Rectal smooth muscle tissue (tissue), 1 donor: ENCODE data around the gene TARS2.

Experiments used
- H3K27ac ChIP-seq: one replicate; pipeline ENCODE4 v1.7.0; 2013; ENCODE audit warnings: low read depth, low read length, inconsistent platforms
- H3K27me3 ChIP-seq: one replicate; pipeline ENCODE4 v1.7.0; 2013; ENCODE audit warnings: low read length; ENCODE audit not compliant: control insufficient read depth, insufficient read depth
- H3K36me3 ChIP-seq: one replicate; pipeline ENCODE4 v1.7.0; 2013; ENCODE audit warnings: low read length; ENCODE audit not compliant: control insufficient read depth, insufficient read depth
- H3K4me1 ChIP-seq: one replicate; pipeline ENCODE4 v1.7.0; 2013; ENCODE audit warnings: low read length; ENCODE audit not compliant: control insufficient read depth, insufficient read depth
- H3K4me3 ChIP-seq: one replicate; pipeline ENCODE4 v1.7.0; 2013; ENCODE audit warnings: low read length
- H3K9ac ChIP-seq: one replicate; pipeline ENCODE4 v1.7.0; 2013; ENCODE audit warnings: low read length

Gene TARS2

DNA sequence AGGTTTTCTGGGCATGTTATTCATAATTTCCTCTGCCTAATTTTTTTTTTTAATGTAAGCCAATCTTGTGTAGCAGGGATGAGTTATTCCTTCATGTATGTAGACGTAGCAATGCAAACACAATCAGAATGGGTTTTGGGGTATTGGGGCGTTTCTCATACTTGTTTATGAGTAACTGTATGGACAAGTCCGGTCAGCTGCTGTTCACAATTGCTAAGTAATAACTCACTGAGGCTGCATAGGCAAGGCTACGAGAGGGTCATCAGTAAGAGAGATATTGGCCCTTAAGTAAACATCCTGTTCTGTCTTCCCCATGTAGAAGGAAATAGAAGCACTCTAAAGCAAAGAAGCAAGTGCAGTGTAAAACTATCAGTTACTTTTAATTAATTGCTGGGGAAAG is 9.5 kb upstream of the TARS2 start:
- no peaks in the 10 kb centered on the region for H3K36me3 ChIP-seq
- no peak overlapping the region for H3K4me3 ChIP-seq
- H3K27ac ChIP-seq, result no peak overlapping the region
- no peaks in the 10 kb centered on the region for H3K4me1 ChIP-seq
- H3K27me3 ChIP-seq, result no peaks in the 10 kb centered on the region
- no peak overlapping the region for H3K9ac ChIP-seq

GRCh38 chr1:150479370-150479769 is 7.8 kb upstream of the TARS2 start:
- H3K36me3 ChIP-seq, result no peaks in the 10 kb centered on the region
- no peak overlapping the region for H3K27ac ChIP-seq
- H3K4me3 ChIP-seq, result no peak overlapping the region
- H3K4me1 ChIP-seq, result no peaks in the 10 kb centered on the region
- no peak overlapping the region for H3K9ac ChIP-seq
- H3K27me3 ChIP-seq, result no peaks in the 10 kb centered on the region

DNA sequence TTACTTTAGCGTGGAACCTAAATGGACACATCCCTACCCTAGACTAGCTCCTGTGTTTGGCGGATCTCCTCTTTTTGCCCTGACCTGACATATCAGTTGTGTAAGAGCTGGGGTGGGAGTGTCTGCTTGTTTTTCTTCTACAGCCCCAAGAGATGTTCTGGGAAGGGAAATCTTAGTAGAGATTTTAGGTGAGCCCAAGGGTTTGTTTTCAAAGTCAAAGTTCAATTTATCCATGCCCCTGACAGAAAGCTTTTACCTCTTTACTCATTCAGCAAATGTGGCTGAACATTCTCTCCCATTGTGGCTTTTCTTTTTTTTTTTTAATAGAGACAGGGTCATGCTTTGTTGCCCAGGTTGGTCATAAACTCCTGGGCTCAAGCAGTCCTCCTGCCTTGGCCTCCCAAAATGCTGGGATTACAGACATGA is 7.3 kb upstream of the TARS2 start:
- Histone ChIP-seq H3K9ac (no peak overlapping the region), H3K36me3 (no peaks in the 10 kb centered on the region), H3K4me1 (no peaks in the 10 kb centered on the region), H3K4me3 (no peak overlapping the region), H3K27ac (no peak overlapping the region), H3K27me3 (no peaks in the 10 kb centered on the region)

DNA sequence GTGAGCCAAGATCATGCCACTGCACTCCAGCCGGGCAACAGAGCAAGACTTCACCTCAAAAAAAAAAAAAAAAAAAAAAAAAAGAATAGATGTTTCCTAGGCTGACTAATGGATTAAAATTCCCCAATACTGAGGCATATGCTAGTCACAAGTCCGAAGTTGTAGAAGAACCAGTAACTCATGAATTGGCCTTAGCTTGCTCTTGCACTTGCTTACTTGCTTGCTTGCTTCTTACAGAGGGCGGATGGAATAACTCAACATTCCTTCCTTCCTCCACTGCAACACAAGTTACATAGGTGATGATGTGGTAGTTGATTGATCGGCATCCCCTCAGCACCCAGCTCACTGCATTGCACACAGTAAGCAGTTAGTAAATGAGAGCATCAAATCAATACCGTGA is 2.8 kb upstream of the TARS2 start:
- Histone ChIP-seq H3K4me1 (no peaks in the 10 kb centered on the region), H3K27ac (no peak overlapping the region), H3K27me3 (no peaks in the 10 kb centered on the region), H3K4me3 (no peak overlapping the region), H3K9ac (no peak overlapping the region), H3K36me3 (no peaks in the 10 kb centered on the region)

- H3K27me3 ChIP-seq, result no peaks in the 10 kb centered on the region
- H3K36me3 ChIP-seq, result no peaks in the 10 kb centered on the region
- H3K9ac ChIP-seq, result no peak overlapping the region
- H3K27ac ChIP-seq, result no peak overlapping the region
- no peak overlapping the region for H3K4me3 ChIP-seq
- no peaks in the 10 kb centered on the region for H3K4me1 ChIP-seq
These were observed 2.4 kb upstream of the TARS2 start for GRCh38 chr1:150484861-150485260.

GRCh38 chr1:150487763-150488115 is 520 bp downstream of the TARS2 start:
- H3K36me3 ChIP-seq, result peaks cover 11% of the 10 kb centered on the region
- H3K4me1 ChIP-seq, result no peaks in the 10 kb centered on the region
- H3K9ac ChIP-seq, result peak overlapping the region; percentile 69
- H3K4me3 ChIP-seq, result peak overlapping the region; percentile 94
- no peaks in the 10 kb centered on the region for H3K27me3 ChIP-seq
- no peak overlapping the region for H3K27ac ChIP-seq

DNA sequence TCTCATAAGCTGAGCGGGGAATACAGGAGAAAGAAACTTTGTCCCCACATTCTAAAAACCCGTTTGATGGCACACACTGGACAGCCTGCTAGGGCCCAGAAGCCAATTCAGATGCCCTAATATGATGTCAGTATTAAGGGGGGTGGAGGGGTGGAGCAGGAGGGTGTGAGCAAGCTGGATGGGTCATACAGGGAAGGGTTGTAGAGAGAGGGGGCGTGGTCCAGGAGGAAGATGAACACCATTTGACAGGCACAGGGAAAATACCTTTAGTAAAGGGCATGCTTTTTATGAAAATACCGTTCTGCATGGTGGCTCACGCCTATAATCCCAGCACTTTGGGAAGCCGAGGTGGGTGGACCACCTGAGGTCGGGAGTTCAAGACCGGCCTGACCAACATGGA is 6.0 kb downstream of the TARS2 start:
- H3K36me3 ChIP-seq, result peaks cover 17% of the 10 kb centered on the region
- no peak overlapping the region for H3K4me3 ChIP-seq
- H3K4me1 ChIP-seq, result no peaks in the 10 kb centered on the region
- no peak overlapping the region for H3K27ac ChIP-seq
- no peaks in the 10 kb centered on the region for H3K27me3 ChIP-seq
- no peak overlapping the region for H3K9ac ChIP-seq

DNA sequence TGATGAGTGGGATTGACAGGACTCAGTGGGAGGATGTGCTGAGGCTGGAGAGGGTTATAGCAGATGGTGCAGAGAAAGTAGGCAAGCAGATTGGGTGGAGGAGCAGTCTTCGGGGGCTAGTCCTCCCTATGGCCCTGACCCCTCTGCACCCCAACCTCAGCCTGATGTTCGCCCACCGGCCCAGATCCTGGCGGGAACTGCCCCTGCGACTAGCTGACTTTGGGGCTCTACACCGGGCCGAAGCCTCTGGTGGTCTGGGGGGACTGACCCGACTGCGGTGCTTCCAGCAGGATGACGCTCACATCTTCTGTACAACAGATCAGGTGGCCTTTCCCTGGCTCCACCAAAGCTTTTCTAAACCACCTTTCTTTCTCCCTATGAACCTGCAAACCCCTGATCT is 11.1 kb downstream of the TARS2 start:
- Histone ChIP-seq H3K4me1 (no peaks in the 10 kb centered on the region), H3K27ac (no peak overlapping the region), H3K9ac (no peak overlapping the region), H3K27me3 (no peaks in the 10 kb centered on the region), H3K36me3 (peaks cover 17% of the 10 kb centered on the region), H3K4me3 (no peak overlapping the region)

DNA sequence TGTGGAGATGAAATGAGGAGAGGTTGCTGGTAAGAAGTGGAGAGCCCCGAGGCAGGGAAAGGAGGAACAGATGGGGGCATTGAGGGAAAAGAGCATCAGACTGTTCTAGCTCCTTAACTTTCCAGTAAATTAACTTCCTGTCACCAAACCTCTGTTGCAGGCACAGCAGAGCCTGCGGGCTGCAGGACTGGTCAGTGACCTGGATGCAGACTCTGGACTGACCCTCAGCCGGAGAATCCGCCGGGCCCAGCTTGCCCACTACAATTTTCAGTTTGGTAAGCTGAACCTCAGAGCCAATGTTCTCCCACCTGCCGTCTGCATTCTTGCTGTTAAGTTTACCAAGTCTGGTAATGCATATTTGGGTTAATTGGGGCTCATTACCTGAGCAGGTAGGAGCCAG is 18.2 kb downstream of the TARS2 start:
- Histone ChIP-seq H3K36me3 (peaks cover 18% of the 10 kb centered on the region), H3K4me3 (no peak overlapping the region), H3K4me1 (no peaks in the 10 kb centered on the region), H3K27ac (no peak overlapping the region), H3K27me3 (no peaks in the 10 kb centered on the region), H3K9ac (no peak overlapping the region)

DNA sequence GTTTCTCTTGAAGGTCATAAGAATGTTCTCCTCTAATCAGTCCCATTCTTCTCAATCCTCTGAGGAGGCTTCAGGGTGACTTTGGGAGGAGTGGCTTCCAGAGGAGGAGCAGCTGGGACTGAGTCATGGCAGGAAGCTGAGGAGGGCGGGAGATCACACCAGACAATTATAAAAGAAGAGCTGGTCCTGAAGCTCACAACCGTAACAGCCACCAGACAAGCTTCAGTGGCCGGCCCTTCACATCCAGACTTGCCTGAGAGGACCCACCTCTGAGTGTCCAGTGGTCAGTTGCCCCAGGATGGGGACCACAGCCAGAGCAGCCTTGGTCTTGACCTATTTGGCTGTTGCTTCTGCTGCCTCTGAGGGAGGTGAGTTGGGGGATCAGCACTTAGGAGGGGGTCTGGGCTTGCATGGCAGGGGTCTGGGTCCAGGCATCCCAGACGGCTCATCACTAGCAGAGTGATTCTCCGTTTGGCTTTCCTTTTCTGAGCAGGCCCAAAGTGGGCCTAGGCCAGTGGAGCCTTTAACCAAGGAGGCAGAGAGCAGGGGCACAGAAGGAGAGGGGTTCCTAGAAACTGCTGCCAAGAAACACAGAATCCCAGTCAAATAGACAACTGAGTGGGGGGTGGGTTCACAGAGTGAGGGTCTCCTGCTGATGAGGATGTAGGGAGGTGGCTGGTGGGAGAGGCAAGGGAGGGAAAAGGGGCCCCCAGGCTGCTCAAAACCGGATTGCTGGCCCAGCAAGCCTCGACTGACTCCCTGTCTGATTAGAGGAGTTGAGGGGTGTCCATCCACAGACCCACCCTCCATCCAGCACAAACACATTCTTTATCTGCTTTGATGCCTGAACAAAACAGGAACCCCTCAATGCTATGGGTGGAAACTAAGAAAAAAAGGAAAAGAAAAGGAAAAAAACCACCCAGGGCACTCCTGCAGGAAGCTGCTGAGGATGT is 21.0 kb downstream of the TARS2 start, which contains the start of gene ECM1:
TSS of gene ECM1 (plus strand) at position 198 of the 953 bp plus-strand sequence. CDS start at position 299, 101 bp downstream.
- Histone ChIP-seq H3K36me3 (peaks cover 14% of the 10 kb centered on the region), H3K9ac (peak within 1 kb of the TSS; percentile 32), H3K27me3 (no peaks in the 10 kb centered on the region), H3K4me1 (no peaks in the 10 kb centered on the region), H3K27ac (peak within 1 kb of the TSS; percentile 51), H3K4me3 (peak within 1 kb of the TSS; percentile 54)

- Histone ChIP-seq H3K36me3 (peaks cover 14% of the 10 kb centered on the region), H3K4me1 (no peaks in the 10 kb centered on the region), H3K4me3 (no peak overlapping the region), H3K27me3 (no peaks in the 10 kb centered on the region), H3K27ac (no peak overlapping the region), H3K9ac (no peak overlapping the region)
These were observed 21.8 kb downstream of the TARS2 start for GRCh38 chr1:150508982-150509381.

DNA sequence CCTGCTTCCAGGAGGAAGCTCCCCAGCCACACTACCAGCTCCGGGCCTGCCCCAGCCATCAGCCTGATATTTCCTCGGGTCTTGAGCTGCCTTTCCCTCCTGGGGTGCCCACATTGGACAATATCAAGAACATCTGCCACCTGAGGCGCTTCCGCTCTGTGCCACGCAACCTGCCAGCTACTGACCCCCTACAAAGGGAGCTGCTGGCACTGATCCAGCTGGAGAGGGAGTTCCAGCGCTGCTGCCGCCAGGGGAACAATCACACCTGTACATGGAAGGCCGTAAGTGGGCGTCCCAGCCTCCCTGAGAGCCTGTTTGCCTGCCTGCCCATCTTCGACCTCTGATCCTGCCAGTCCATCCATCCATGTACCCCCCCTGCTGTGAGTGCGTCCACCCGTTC is 24.3 kb downstream of the TARS2 start:
- H3K9ac ChIP-seq, result no peak overlapping the region
- H3K36me3 ChIP-seq, result peaks cover 3% of the 10 kb centered on the region
- peaks cover 5% of the 10 kb centered on the region for H3K4me1 ChIP-seq
- H3K27me3 ChIP-seq, result no peaks in the 10 kb centered on the region
- H3K27ac ChIP-seq, result no peak overlapping the region
- no peak overlapping the region for H3K4me3 ChIP-seq
